ENCODE results near the gene MAVS.

The MAVS gene

GRCh38 chr20:3916364-3916763, 69.7 kb downstream of the MAVS start:
- no peak for DNase-seq

- no peak for DNase-seq
Observed at GRCh38 chr20:3919352-3919751, 72.7 kb downstream of the MAVS start.

GRCh38 chr20:3922223-3922982, 75.8 kb downstream of the MAVS start:
- DNase-seq: no peak

GRCh38 chr20:3922983-3923339, 76.3 kb downstream of the MAVS start:
- DNase-seq: no peak

GRCh38 chr20:3923818-3924217, 77.2 kb downstream of the MAVS start:
- no peak for DNase-seq

- DNase-seq: no peak
Observed at GRCh38 chr20:3924304-3925112, 77.9 kb downstream of the MAVS start.

GRCh38 chr20:3925113-3925695, 78.6 kb downstream of the MAVS start:
- DNase-seq: no peak

Measured in stimulated activated CD4-positive, alpha-beta T cell treated with anti-CD3 and anti-CD28 coated beads, Interleukin-4, amount 100 ng/mL, for 1 hour (primary cell).